IMR-90 (cell line): ENCODE data around the gene HOXA2. TPM values are rescaled to one million over a fixed set of nuclear protein-coding genes. Genes with fewer than 3 reads are reported as not detected.

Experiments
- ATAC-seq: fragments of 200-7000 bp; cut with Tn5 transposase; 2 replicates; pipeline ENCODE4 v1.9.1; 2020; ENCODE audit warnings: low read depth, mild to moderate bottlenecking, moderate library complexity
- BruUV-seq: library from RNA; stranded (reverse); fragments of 400-500 nt; replicated peaks from 2 replicates; lab custom pipeline; 2021; lab: Mats Ljungman, UMichigan
- CTCF ChIA-PET: fragments of 300-600 bp; formaldehyde crosslinking; extraction: SDS; loops from one replicate; lab custom pipeline; 2021; ENCODE audit warnings: antibody characterized with exemption; lab: Yijun Ruan, JAX
- POLR2A ChIA-PET: fragments of 300-600 bp; sonication (Branson Sonifier 250); formaldehyde crosslinking; loops from one replicate; lab custom pipeline; 2022; ENCODE audit warnings: antibody characterized with exemption; ENCODE audit not compliant: unreplicated experiment; lab: Charles Lee
- DNase-seq: peaks from one replicate; pipeline ENCODE4 v3.0.0; 2013
- H2AFZ ChIP-seq: replicated peaks from 2 replicates; pipeline ENCODE3; 2013; ENCODE audit warnings: low read length, mild to moderate bottlenecking; ENCODE audit not compliant: poor library complexity
- H2AK5ac ChIP-seq: 2 replicates; pipeline ENCODE4 v1.6.1; 2013; ENCODE audit warnings: low read depth, low read length, inconsistent platforms
- H2AK9ac ChIP-seq: replicated peaks from 2 replicates; pipeline ENCODE3; 2013; ENCODE audit warnings: mild to moderate bottlenecking, low read depth, low read length, moderate library complexity; ENCODE audit not compliant: poor library complexity
- H2BK120ac ChIP-seq: 2 replicates; pipeline ENCODE4 v1.6.1; 2013; ENCODE audit warnings: low read depth, low read length, inconsistent platforms
- H2BK15ac ChIP-seq: 3 replicates; pipeline ENCODE4 v1.6.1; 2013; ENCODE audit warnings: low read depth, low read length, inconsistent platforms
- H2BK20ac ChIP-seq: 2 replicates; pipeline ENCODE4 v1.6.1; 2013; ENCODE audit warnings: low read depth, mild to moderate bottlenecking, inconsistent platforms, low read length, moderate library complexity
- H2BK5ac ChIP-seq: 2 replicates; pipeline ENCODE4 v1.6.1; 2013; ENCODE audit warnings: mild to moderate bottlenecking, low read depth, low read length, inconsistent platforms; ENCODE audit not compliant: poor library complexity, severe bottlenecking
- H3K14ac ChIP-seq: replicated peaks from 2 replicates; pipeline ENCODE4 v1.6.1; 2013; ENCODE audit warnings: low read depth, low read length, inconsistent platforms
- H3K18ac ChIP-seq: 2 replicates; pipeline ENCODE4 v1.6.1; 2013; ENCODE audit warnings: low read depth, low read length, control low read depth
- H3K23ac ChIP-seq: 2 replicates; pipeline ENCODE4 v1.6.1; 2013; ENCODE audit warnings: low read depth, low read length, inconsistent platforms
- H3K27ac ChIP-seq: 2 replicates; pipeline ENCODE4 v1.5.1; 2013; ENCODE audit warnings: mild to moderate bottlenecking, control low read depth, low read length; ENCODE audit not compliant: insufficient read depth
- H3K27me3 ChIP-seq: 2 replicates; pipeline ENCODE4 v1.6.1; 2013; ENCODE audit warnings: low read length; ENCODE audit not compliant: control insufficient read depth, insufficient read depth
- H3K36me3 ChIP-seq: 2 replicates; pipeline ENCODE4 v1.6.1; 2013; ENCODE audit warnings: low read length, mixed read lengths; ENCODE audit not compliant: control insufficient read depth, insufficient read depth
- H3K4ac ChIP-seq: 2 replicates; pipeline ENCODE4 v1.6.1; 2013; ENCODE audit warnings: low read depth, low read length, inconsistent platforms
- H3K4me1 ChIP-seq: 2 replicates; pipeline ENCODE4 v1.6.1; 2013; ENCODE audit warnings: low read length, mixed read lengths; ENCODE audit not compliant: control insufficient read depth, insufficient read depth
- H3K4me2 ChIP-seq: 2 replicates; pipeline ENCODE4 v1.6.1; 2013; ENCODE audit warnings: low read depth, mild to moderate bottlenecking, control low read depth, low read length, moderate library complexity
- H3K4me3 ChIP-seq: 2 replicates; pipeline ENCODE4 v1.5.1; 2013; ENCODE audit warnings: low read depth, mild to moderate bottlenecking, control low read depth, low read length, moderate library complexity; ENCODE audit not compliant: insufficient read depth
- H3K56ac ChIP-seq: 2 replicates; pipeline ENCODE4 v1.6.1; 2013; ENCODE audit warnings: low read length, inconsistent platforms; ENCODE audit not compliant: insufficient read depth; ENCODE audit errors: extremely low read depth
- H3K79me1 ChIP-seq, 2 experiments: 2 replicates each; pipeline ENCODE4 v1.6.1; 2013; ENCODE audit warnings: low read length in 2 of 2, inconsistent platforms in 1 of 2, low read depth in 1 of 2
- H3K9ac ChIP-seq: 2 replicates; pipeline ENCODE4 v1.6.1; 2013; ENCODE audit warnings: low read depth, low read length, control low read depth
- H3K9me1 ChIP-seq: 2 replicates; pipeline ENCODE4 v1.6.1; 2013; ENCODE audit warnings: low read length, inconsistent platforms; ENCODE audit not compliant: insufficient read depth
- H3K9me3 ChIP-seq: 2 replicates; pipeline ENCODE4 v1.6.1; 2013; ENCODE audit warnings: low read length; ENCODE audit not compliant: control insufficient read depth, insufficient read depth
- H4K20me1 ChIP-seq: 2 replicates; pipeline ENCODE4 v1.6.1; 2013; ENCODE audit warnings: low read length, inconsistent platforms; ENCODE audit not compliant: insufficient read depth
- H4K5ac ChIP-seq: 2 replicates; pipeline ENCODE4 v1.6.1; 2013; ENCODE audit warnings: mild to moderate bottlenecking, low read depth, low read length, control low read depth
- H4K8ac ChIP-seq, 2 experiments: 2 replicates each; pipeline ENCODE4 v1.6.1; 2013; ENCODE audit warnings: low read depth in 2 of 2, low read length in 2 of 2, control low read depth in 1 of 2, inconsistent platforms in 1 of 2
- H4K91ac ChIP-seq: 2 replicates; pipeline ENCODE4 v1.6.1; 2013; ENCODE audit warnings: low read depth, low read length, inconsistent platforms; ENCODE audit not compliant: insufficient read depth
- BHLHE40 ChIP-seq: fragments of 150-350 bp; IDR thresholded peaks from 2 replicates; pipeline ENCODE4 v1.6.1; 2016; ENCODE audit warnings: mild to moderate bottlenecking, low read depth, low read length
- CHD1 ChIP-seq: IDR thresholded peaks from 2 replicates; pipeline ENCODE4 v1.6.1; 2012; ENCODE audit warnings: low read depth, low read length, improper control_type of control experiment
- NFE2L2 ChIP-seq: fragments of 150-350 bp; IDR thresholded peaks from 2 replicates; pipeline ENCODE4 v1.6.1; 2016; ENCODE audit warnings: low read depth, mild to moderate bottlenecking, low read length
- RCOR1 ChIP-seq: IDR thresholded peaks from 2 replicates; pipeline ENCODE4 v1.6.1; 2012; ENCODE audit warnings: mild to moderate bottlenecking, low read length, improper control_type of control experiment; ENCODE audit not compliant: insufficient replicate concordance
- SMC3 ChIP-seq: fragments of 150-350 bp; IDR thresholded peaks from 2 replicates; pipeline ENCODE4 v1.6.1; 2016; ENCODE audit warnings: low read depth, mild to moderate bottlenecking, antibody characterized with exemption, low read length, moderate library complexity
- WGBS, 2 experiments: methylation state at CpG; one replicate each; pipeline versions ENCODE4 v1.1.5 to v1.1.7; 2013; ENCODE audit warnings: missing lambda C conversion rate in 2 of 2; ENCODE audit not compliant: insufficient read length in 1 of 2; ENCODE audit errors: extremely low coverage in 2 of 2; 5-methylcytosine and 5-hydroxymethylcytosine counted together
- dilution Hi-C: fragments of 300-500 bp; cut with HindIII; formaldehyde crosslinking; loops from one replicate; pipeline ENCODE4 v1.14.3; 2018; ENCODE audit warnings: low sequenced_read_pairs; ENCODE audit not compliant: unreplicated experiment
- in situ Hi-C: fragments of 300-500 bp; cut with MboI; formaldehyde crosslinking; loops from 3 replicates; pipeline ENCODE4 v1.14.3; 2019; ENCODE audit warnings: low sequenced_read_pairs, inconsistent platforms, mixed read lengths
- intact Hi-C: fragments of 100-400 bp; cut with micrococcal nuclease; formaldehyde crosslinking; loops from 2 replicates; pipeline ENCODE4 v1.10.0; 2022
- polyA plus RNA-seq, 3 experiments: library from polyadenylated mRNA; depleted of rRNA; stranded (reverse); fragments of >200 nt; gene quantifications; 2 replicates each; pipeline ENCODE4 v1.2.3, GENCODE V29; 2012; ENCODE audit warnings: low replicate concordance in 1 of 3
- total RNA-seq: library from RNA; depleted of rRNA; stranded (reverse); fragments of >200 nt; gene quantifications from 2 replicates; pipeline ENCODE4 v1.2.3, GENCODE V29; 2012
- TF ChIP-seq, protein P1 (sequence below): fragments of 150-350 bp; IDR thresholded peaks from 2 replicates; pipeline ENCODE4 v1.6.1; 2017; ENCODE audit warnings: mild to moderate bottlenecking, antibody characterized with exemption, low read length, low read depth
- TF ChIP-seq, protein P2 (sequence below): conservative IDR thresholded peaks from 2 replicates; pipeline ENCODE4 v1.5.1; 2012; ENCODE audit warnings: mild to moderate bottlenecking, low read depth, low read length, improper control_type of control experiment

The HOXA2 gene
- total and polyA plus RNA-seq, 2 of the 4 experiments (the other 2 are of a cell fraction): 1.6 to 3.9 TPM

DNA sequence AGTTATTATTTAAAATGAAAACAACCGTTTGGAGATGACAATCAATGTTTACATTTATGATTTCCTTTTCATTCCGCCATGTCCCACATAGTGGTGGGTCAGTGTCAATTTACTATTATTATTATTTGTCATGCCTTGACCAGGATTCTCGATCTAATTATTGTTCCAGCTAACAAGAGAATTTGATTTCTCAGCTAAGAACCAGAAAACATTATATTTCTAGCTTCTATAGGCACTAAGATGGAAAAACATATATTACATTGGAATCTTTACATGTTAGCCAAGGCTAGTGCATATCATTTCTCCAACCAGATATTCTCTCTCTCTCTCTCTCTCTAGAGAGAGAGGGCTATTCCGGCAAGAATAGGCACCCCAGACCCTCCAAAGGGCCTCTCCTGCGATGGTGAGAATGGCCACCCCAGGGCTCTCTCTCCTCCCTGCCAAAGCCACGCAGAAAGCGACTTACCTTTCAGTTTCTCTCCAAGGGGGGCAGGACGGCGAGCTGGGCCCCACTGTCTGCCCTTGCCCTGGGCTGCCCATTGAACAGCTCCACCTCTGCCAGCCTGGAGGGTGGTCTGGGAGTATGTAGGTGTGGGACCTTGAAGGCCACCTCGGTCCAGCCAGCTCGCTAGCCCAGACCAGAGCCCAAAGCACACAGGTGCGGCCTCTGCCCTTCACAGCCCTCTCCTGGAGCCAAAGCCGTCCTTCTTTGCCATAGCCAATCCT, 47.5 kb upstream of the HOXA2 start:
- Histone ChIP-seq H3K23ac (peak overlapping the region; percentile 43), H4K20me1 (no peaks in the 10 kb centered on the region), H2AK9ac (peak overlapping the region; percentile 21), H2BK5ac (peak overlapping the region; percentile 16), H3K9me3 (no peaks in the 10 kb centered on the region), H2BK20ac (no peak overlapping the region), H2BK15ac (0 out of 3 replicates have a peak overlapping the region, but pooled peaks have one; percentile 7), H3K4ac (peak overlapping the region; percentile 35), H3K9ac (peak overlapping the region; percentile 74), H4K8ac (peak overlapping the region; percentile 33 to 62; a peak in 2 of 4 replicates), H3K36me3 (no peaks in the 10 kb centered on the region; the same call in 1 of the 2 replicates), H3K14ac (0 out of 2 replicates have a peak overlapping the region, but pooled peaks have one; percentile 17), H2AFZ (peak overlapping the region; percentile 84), H2AK5ac (0 out of 2 replicates have a peak overlapping the region, but pooled peaks have one; percentile 20), H3K4me3 (peak overlapping the region; percentile 54), H3K27me3 (no peaks in the 10 kb centered on the region), H3K9me1 (peaks cover 3% of the 10 kb centered on the region; the same call in 1 of the 2 replicates), H3K4me1 (peaks cover 17% of the 10 kb centered on the region), H3K4me2 (peak overlapping the region; percentile 71), H3K27ac (peak overlapping the region; percentile 83), H3K79me1 (peaks cover 9 to 27% of the 10 kb centered on the region in 2 experiments; a peak in 3 of 4 replicates), H4K5ac (no peak overlapping the region), H2BK120ac (peak overlapping the region; percentile 27; the same call in 1 of the 2 replicates), H4K91ac (peak overlapping the region; percentile 65), H3K56ac (0 out of 2 replicates have a peak overlapping the region, but pooled peaks have one; percentile 10), H3K18ac (peak overlapping the region; percentile 15; the same call in 1 of the 2 replicates)
- TF ChIP-seq, protein P1, sequence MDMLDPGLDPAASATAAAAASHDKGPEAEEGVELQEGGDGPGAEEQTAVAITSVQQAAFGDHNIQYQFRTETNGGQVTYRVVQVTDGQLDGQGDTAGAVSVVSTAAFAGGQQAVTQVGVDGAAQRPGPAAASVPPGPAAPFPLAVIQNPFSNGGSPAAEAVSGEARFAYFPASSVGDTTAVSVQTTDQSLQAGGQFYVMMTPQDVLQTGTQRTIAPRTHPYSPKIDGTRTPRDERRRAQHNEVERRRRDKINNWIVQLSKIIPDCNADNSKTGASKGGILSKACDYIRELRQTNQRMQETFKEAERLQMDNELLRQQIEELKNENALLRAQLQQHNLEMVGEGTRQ: no peak
- no peak for TF ChIP-seq RCOR1
- no peak for TF ChIP-seq BHLHE40
- TF ChIP-seq NFE2L2: no peak
- TF ChIP-seq, protein P2, sequence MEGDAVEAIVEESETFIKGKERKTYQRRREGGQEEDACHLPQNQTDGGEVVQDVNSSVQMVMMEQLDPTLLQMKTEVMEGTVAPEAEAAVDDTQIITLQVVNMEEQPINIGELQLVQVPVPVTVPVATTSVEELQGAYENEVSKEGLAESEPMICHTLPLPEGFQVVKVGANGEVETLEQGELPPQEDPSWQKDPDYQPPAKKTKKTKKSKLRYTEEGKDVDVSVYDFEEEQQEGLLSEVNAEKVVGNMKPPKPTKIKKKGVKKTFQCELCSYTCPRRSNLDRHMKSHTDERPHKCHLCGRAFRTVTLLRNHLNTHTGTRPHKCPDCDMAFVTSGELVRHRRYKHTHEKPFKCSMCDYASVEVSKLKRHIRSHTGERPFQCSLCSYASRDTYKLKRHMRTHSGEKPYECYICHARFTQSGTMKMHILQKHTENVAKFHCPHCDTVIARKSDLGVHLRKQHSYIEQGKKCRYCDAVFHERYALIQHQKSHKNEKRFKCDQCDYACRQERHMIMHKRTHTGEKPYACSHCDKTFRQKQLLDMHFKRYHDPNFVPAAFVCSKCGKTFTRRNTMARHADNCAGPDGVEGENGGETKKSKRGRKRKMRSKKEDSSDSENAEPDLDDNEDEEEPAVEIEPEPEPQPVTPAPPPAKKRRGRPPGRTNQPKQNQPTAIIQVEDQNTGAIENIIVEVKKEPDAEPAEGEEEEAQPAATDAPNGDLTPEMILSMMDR: no peak
- no peak for TF ChIP-seq CHD1
- TF ChIP-seq SMC3: no peak
- WGBS, 2 experiments: no CpG with 5 or more reads among the region's 13 CpGs
- ATAC-seq: no peak; the same call in 1 of the 2 replicates
- in situ Hi-C loops (loop anchor here (10.0 kb wide), 1 partner anchor 955 kb away; no protein-coding TSS in a partner anchor), intact Hi-C loops (loop anchor here (5.0 kb wide), 1 partner anchor 1058 kb away; no protein-coding TSS in a partner anchor), dilution Hi-C loops (no loop called here)
- no peak for DNase-seq
- ChIA-PET CTCF (interaction anchor here (0.8 to 1.3 kb wide), 4 partner anchors 16 to 1257 kb away, joined by 3 to 5 read pairs (median 4); no protein-coding TSS in a partner anchor), POLR2A (no interaction called here)
- BruUV-seq: no TSS peak
